HG03521 (cell line): ENCODE measurements around the gene MYCN.
A peak's percentile ranks its signal among the peaks of the same experiment; 100 is the strongest.
"Not testable (repeated sequence)": the region's sequence is repeated elsewhere in the genome, so short reads cannot be mapped to it uniquely, and the experiment has no call there.

Experiments
- ATAC-seq: cut with Tn5 transposase; IDR thresholded peaks from one replicate; pipeline ENCODE4 v1.9.1; 2021; ENCODE audit warnings: mild to moderate bottlenecking, moderate library complexity; ENCODE audit not compliant: unreplicated experiment

MYCN gene

GRCh38 chr2:15939854-15940660 is at the start of gene MYCN:
MYCN (plus strand) TSS chr2:15940550; CDS start chr2:15942065, 1,515 bp downstream.
- ATAC-seq = peak; percentile 16

- ATAC-seq = no peak
These were observed 49.1 kb upstream of the MYCN start for GRCh38 chr2:15890936-15891905.

- no peak for ATAC-seq
These were observed 48.0 kb upstream of the MYCN start for GRCh38 chr2:15892151-15892880.

- ATAC-seq = no peak
These were observed 47.3 kb upstream of the MYCN start for GRCh38 chr2:15893085-15893484.

GRCh38 chr2:15893689-15894480 is 46.5 kb upstream of the MYCN start:
- ATAC-seq = no peak

GRCh38 chr2:15894481-15895144 is 45.7 kb upstream of the MYCN start:
- no peak for ATAC-seq

GRCh38 chr2:15895615-15896469 is 44.5 kb upstream of the MYCN start:
- ATAC-seq = no peak

- no peak for ATAC-seq
These were observed 43.5 kb upstream of the MYCN start for GRCh38 chr2:15896859-15897258.

GRCh38 chr2:15897431-15898098 is 42.8 kb upstream of the MYCN start:
- no peak for ATAC-seq

GRCh38 chr2:15899327-15899612 is 41.1 kb upstream of the MYCN start:
- ATAC-seq = no peak

- no peak for ATAC-seq
These were observed 40.4 kb upstream of the MYCN start for GRCh38 chr2:15899751-15900493.

- no peak for ATAC-seq
These were observed 39.1 kb upstream of the MYCN start for GRCh38 chr2:15901095-15901807.

GRCh38 chr2:15901808-15902130 is 38.6 kb upstream of the MYCN start:
- no peak for ATAC-seq

GRCh38 chr2:15903910-15904309 is 36.4 kb upstream of the MYCN start:
- not testable (repeated sequence) for ATAC-seq

- ATAC-seq = no peak
These were observed 35.1 kb upstream of the MYCN start for GRCh38 chr2:15905267-15905645.

GRCh38 chr2:15905986-15906491 is 34.3 kb upstream of the MYCN start:
- no peak for ATAC-seq

- no peak for ATAC-seq
These were observed 33.6 kb upstream of the MYCN start for GRCh38 chr2:15906778-15907177.
